ENCODE results near the gene LRRC17.
"Not testable (repeated sequence)": the region's sequence is repeated elsewhere in the genome, so short reads cannot be mapped to it uniquely, and the experiment has no call there.

Gene LRRC17

DNA sequence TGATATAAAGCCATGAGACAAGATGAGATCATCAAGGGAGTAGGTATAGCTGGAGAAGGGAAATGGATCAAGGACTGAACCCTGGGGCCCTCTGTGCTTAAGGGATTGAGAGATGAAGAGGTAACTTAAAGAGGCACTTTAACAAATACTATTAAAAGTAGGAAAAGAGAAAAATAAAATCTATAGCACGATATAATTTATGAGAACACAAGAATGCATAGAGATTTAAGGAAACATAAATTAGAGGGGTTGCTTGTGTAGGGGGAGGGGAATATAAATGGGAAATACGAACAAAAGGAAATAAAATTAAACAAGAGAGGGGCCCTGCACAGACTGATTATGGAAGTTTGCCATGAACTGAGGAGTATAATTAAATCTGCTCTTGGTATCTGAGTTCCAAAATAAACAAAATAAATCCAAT is 15.6 kb upstream of the LRRC17 start:
- DNase-seq: no peak

DNA sequence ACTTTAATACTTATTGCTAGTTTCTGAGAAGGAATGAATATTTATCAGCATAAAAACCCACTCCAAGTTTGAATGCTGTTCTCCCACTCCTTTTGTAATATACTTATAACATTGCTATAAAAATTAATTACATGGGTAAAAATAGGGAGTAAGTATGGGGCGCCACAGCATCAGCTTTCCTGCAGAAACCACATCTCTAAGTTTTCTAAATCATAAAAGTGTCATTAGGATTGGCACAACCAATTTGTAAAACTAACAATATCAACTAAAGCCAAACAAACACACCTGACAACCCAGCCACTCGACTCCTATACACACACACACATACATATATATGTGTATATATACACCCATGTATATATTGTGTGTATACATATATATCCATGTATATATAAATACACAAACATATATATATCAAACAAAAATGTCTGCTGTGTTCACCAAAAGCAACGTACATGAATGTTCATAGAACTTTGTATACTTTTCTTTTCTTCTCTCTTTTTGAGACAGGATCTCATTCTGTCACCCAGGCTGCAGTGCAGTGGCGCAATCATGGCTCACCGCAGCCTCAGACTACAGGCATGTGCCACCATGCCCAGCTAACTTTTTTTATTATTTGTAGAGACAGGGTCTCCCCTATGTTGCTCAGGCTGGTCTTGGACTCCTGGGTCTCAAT is 14.8 kb upstream of the LRRC17 start:
- DNase-seq: no peak

DNA sequence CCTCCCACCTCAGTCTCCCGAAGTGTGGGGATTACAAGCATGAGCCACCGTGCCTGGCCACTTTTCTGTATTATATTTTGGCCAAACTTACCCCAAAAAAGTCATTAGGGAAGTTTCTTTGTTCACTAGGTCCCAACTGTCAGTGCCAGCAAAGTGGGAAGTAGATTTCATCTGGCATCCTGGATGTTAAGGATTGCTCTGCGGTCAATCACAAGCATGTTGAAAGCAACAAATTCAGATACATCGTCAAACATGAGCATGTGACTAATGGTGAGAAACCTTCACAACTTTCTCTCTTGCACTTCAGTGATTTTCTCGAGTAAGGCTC is 14.3 kb upstream of the LRRC17 start:
- DNase-seq: no peak

DNA sequence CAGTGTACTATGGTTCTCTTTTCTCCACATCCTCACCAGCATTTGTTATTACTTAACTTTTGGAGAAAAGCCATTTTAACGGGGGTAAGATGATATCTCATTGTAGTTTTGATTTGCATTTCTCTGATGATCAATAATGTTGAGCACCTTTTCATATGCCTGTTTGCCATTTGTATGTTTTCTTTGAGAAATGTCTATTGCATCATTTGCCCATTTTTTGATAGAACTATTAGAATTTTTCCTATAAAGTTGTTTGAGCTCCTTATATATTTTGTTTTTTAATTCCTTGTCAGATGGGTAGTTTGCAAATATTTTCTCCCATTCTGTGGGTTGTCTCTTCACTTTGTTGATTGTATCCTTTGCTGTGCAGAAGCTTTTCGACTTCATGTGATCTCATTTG is 10.7 kb upstream of the LRRC17 start:
- DNase-seq: not testable (repeated sequence)

DNA sequence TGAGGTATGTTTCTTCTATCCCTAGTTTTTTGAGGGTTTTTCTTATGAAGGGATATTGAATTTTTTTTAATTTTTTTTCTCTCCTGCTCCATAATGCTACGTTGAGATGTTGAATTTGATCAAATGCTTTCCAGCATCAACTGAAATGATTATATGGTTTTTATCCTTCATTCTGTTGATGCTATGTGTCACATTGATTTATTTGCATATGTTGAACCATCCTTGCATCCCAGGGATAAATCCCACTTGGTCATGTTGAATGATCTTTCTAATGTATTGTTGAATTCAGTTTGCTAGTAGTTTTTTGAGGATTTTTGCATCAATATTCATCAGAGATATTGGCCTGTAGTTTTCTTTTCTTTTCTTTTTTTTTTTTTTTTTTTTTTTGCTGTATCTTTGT is 9.2 kb upstream of the LRRC17 start:
- not testable (repeated sequence) for DNase-seq

DNA sequence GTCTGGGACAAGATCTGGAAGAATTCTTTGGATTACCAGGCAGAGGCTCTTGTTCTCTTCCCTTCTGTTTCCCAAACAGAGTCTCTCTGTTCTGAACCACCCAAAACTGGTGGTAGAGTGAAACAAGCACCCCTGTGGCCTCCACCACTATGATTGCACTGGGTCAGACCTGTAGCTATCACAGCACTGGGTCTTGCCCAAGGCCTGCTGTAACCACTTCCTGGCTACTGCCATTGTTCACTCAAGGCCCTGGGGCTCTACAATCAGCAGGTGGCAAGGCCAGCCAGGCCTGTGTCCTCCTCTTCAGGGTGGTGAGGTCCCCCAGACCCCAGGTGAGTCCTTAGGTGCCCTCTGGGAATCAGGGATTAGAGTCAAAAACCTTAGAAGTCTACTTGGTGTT is 4.1 kb upstream of the LRRC17 start:
- DNase-seq: no peak

DNA sequence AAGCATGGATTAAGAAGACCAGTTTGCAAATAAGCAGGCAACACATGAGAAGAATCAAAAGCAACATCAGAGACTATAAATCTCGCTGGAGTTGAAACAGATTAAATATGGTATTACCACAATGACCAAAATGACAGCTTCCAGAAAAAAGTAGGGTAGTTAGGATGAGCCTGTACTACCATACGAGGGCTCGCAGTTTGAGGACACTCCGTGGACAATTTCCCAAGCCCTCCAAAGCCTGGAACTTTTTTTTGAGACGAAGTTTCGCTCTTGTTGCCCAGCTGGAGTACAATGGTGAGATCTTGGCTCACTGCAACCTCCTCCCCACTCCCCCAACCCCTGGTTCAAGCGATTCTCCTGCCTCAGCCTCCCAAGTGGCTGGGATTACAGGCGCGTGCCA is 1.0 kb downstream of the LRRC17 start:
- no peak for DNase-seq

DNA sequence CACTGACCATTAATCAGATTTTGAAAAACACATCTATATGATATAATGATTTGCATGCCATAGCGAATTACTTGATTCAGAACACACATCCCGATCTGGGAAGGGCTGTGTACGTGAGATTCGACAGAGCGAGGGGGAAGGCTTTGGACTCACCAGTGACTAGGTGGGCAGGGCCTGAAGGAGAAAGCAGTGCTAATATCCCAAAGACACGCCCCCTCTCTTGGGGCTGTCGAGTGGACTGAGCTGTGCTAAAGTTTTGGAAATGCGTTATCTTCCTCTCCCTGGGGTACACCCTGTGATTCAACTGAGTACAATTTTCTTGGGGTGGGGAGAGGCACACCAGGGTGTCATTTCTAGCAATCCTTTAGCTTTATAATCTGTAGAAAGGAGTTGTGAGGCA is 1.8 kb downstream of the LRRC17 start:
- no peak for DNase-seq

DNA sequence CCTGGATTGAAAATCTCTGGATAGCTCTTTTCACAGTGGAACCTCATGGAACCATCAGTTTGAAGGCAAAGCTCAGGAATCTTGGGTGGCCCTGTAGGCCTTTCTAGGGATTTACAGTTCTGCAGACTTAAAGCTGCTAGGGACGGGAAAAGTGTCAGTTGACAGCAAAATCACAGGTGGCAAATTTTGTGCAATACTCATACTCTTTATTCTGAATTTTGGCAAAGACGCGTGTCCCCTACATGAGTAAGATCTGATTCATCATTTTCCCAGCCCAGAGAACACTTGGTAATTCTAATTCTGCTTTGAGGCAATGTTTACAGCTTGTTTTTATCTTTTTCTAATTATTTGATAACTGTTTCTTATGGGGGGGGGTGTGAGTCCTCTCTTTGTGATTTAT is 3.6 kb downstream of the LRRC17 start:
- no peak for DNase-seq

DNA sequence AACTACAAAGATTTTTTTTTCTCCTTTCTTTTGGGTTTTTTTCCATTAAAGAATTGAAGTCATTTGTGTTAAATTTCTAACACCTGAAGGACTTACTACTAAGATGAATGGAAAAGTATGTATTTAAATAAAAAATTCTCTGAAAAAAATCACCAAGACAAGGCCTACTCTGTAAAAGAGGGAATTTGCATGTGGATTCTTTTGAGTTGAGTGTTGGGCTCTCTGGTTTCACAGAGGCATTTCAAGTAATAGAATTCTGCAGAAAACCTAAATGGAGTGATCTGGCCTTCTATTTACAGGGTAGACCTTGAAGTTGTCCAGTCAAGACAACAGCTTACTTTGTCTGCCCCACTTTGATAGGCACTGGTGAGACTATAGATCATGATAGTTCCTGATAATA is 4.1 kb downstream of the LRRC17 start:
- DNase-seq: no peak

DNA sequence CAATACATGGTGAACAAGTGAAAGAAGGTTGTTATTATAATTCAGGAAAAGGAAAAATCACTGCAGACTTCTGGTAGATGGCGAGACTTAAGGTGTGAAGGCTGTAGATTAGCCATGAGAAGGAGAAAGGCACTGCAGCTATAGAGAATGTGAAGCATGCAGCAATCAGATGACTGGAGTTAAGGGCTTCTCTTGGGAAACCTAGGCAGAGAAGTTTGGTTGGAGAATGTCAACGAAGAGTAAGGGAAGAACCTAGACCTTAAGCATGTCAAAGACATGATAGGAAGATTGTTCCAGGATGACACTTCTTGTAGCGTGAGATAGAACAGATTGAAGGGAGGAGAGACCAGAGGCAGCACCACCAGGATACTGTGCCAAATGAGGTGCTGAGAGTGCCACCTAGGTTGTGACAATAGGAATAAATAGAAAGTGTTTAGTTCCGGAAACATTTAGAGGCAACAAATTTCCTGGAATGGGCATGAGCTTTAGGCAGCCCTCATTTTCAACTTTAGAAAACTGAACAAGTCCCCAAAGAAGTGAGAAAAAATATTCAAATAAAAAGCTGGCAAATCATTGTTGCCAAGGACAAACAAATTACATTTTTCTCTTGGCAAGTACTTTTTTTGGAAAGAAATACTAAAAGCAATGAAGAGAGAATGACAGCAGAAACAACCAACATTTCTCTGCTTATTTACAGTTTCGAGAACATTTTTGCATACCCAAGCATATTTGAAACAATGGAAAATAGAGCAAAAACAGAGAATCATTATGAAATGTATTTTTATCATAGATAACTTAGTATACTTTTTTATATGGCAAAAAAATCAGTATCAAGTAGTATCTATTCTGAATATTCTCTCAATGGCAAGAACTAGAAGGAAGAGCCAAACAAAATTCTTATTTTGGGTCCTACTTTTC is 4.9 kb downstream of the LRRC17 start:
- DNase-seq: no peak

DNA sequence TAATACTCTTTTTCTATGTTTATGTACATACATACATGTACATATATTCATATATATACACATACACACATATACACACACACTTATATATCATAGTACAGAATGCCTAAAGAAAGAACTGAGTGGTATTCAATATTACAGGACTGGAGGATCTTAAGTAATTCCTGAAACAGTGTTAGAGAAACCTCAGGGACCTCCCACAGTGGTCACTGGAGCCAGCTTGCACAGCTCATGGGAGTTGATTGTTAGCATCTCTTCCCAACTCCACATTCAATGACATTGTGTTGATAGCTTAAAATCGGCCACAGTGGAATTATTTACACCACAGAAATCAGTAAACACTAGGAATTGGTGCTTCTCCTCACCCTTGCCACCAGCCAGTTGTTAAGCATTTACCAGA is 6.0 kb downstream of the LRRC17 start:
- no peak for DNase-seq

DNA sequence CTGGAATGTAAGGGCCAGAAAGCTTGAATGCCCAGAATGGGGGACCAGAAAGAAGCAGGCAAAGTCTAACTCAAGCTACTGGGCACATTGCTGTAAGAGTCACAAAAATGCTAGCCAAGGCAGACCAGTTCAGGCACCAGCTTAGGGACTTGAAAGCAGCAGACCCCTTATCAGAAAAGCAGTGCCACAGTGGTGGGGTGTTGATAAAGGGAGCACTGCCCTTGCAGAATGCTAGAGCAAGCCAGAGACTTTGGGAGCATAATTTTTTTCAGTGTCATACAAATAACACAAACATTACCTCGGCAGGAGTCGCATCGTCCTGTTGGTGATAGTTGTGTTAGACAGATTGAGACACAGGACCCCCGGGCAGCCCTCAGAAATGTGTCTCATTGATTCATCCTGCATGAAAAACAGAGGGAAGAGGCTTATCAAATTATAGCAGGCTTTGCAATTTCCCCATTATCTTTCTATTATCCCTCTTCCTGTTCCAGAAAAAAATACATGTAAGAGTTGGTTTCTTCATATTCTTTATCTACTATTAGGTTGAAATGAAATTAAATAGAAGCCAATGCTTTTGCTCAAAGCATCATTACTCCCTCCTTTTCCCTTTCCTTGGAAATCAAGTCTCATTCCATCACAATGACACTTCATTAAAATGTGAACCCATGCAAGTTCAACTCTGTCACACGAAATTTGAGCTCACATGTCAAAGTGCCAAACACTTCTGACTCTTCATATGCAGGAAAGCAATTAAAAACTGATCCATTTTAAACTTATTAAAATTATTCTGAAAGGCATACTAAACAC is 13.4 kb downstream of the LRRC17 start:
- no peak for DNase-seq

DNA sequence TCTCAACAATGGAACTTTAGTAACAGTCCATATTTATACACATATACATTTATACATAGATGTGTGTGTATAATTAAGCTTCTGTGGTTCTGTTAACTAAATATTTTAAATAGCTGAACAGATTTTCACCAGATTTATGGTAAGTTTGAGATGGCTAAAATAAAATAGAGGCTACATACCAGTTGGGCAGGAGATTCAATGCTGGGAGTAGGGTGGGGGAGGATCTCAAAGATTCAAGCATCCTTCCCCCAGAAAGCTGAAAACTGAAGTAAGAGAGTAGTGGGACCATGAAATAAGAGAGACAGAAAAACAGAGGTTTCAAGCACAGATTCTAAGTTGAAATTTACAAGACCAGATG is 14.0 kb downstream of the LRRC17 start:
- DNase-seq: no peak

DNA sequence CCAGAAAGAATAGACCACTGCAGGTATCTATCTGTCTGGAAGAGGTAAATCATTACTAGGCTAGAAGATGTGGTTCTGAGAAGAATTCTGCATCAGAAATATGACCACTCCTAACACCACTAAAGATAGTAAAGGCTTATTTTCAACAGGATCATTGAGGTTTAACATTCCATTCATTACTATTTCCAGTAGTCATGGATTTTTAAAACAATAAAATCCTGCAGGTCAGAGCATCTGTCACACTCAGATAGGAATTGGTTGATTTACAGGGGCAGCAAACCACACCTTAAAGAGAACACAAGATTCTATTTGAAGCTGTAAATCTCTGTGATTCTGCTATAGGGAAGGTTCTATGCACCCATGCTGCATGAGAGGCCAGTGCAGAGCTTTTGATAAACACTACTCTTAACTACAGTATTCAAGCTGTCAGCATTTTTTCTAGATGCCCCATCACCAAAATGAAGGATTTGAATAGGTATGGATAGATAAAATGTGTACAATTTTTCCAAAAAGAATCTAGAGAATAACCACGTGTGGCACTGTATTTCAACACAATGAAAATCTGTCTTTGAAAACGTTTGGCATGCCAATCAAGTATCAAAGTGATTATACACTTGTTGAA is 14.6 kb downstream of the LRRC17 start:
- DNase-seq: no peak

DNA sequence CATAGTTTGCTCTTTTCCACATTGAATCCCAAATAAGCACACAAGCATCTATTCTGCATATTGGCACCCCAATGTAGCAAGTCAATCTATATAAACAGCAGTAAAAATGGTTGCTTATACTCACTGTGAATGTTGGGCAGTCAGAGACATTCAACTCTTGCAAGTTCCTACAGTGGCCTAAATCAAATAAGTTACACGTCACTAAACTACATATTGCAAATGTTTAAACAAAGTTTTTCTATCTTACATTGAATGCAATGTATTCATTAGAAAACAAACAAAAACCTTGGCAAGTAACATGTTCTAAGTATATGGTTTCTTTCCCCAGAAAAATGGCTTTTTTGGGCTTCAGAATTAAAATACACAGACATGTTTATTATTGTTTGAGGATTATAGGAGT is 19.0 kb downstream of the LRRC17 start:
- no peak for DNase-seq

DNA sequence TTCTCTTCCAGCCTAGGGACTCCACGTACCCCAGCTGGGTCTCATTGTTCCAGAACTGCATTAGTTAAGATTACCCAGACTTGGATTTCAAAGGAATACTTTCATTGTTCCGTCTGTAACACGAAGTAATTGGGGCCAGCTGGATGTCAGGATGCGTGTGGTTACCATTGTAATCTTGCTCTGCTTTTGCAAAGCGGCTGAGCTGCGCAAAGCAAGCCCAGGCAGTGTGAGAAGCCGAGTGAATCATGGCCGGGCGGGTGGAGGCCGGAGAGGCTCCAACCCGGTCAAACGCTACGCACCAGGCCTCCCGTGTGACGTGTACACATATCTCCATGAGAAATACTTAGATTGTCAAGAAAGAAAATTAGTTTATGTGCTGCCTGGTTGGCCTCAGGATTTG is 21.0 kb downstream of the LRRC17 start:
- peak in 19 of 56 donors; percentile 2 to 49 (median 14) for DNase-seq

DNA sequence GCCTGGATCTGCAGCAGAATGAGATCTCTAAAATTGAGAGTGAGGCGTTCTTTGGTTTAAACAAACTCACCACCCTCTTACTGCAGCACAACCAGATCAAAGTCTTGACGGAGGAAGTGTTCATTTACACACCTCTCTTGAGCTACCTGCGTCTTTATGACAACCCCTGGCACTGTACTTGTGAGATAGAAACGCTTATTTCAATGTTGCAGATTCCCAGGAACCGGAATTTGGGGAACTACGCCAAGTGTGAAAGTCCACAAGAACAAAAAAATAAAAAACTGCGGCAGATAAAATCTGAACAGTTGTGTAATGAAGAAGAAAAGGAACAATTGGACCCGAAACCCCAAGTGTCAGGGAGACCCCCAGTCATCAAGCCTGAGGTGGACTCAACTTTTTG is 21.4 kb downstream of the LRRC17 start:
- DNase-seq: no peak

DNA sequence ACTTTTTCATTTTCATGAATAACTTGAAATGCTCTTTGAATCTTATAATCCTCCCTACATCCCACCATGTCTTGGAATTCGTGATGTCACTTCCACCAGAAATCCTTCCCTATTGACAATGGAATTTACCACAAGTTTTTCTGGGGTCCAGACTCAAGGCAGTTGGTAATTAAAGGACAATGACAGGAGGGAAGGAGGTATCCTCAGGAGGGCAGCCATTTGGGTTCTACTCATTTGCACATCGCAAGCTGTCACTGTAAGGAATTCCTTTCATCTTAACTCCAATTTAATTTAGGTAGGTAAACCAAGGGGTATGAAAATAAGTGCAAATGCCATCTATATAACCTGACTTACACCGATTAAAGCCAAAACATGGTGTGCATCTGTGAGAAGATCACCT is 21.9 kb downstream of the LRRC17 start:
- DNase-seq: no peak

DNA sequence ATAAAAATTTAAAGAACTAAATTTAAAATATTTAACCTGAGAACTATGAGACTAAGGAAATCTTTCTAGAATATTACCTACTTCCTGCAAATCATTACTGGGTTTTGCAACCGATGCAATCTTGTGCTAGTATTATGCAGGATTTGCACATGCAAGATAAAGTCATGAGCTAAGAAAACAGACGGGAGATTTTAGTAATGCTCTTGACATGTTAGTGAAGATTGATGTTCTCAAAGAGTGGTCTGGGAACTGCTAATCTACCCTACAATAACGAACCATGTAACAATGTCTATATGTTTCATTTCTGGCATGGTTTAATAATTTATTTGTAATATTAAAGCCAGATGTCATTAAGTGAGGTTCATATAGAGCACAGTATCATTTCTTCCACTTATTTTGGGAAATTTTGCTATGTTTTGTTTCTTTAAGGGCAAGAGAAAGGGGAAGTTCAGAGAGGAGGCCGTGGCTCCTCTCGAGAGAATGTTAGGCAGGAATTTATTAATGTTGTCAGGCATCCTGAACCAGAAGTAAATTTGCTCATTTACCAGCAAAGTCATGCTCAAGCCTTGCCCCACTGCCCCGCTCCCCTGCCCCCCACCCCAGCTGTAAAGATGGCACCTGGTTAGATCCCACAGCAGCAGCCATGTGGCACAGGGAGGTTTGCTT is 22.8 kb downstream of the LRRC17 start:
- no peak for DNase-seq

DNA sequence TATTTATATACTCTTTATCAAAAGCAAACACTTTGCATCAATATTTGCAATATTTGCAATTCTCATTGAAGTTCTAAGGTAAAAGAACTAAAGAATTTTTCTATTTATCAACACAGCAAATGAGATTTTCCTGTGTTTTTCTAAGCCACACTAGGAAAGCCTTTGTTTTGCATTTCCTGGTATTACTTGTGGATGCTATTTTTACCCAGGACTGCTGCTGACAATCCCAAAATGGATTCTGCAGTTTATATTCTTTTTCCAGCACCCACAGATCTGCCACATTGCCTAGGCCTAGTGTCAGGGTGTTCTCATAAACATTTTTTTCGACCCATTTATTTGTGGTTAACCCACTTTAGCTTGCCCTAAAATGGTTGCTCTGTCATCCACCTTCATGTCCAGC is 25.9 kb downstream of the LRRC17 start:
- DNase-seq: no peak

Measured in amygdala (tissue), 56 donors.